Fibroblast of the aortic adventitia (primary cell): ENCODE measurements around the gene CUL1. TPM values are rescaled to one million over a fixed set of nuclear protein-coding genes. Genes with fewer than 3 reads are reported as not detected.
A peak's percentile ranks its signal among the peaks of the same experiment; 100 is the strongest.

Source experiments
- DNase-seq: peaks from one replicate; pipeline ENCODE4 v3.0.0-alpha.2; 2010; ENCODE audit warnings: low read depth
- H3K4me3 ChIP-seq: 2 replicates; pipeline ENCODE4 v1.5.1; 2011; ENCODE audit warnings: low read depth, mild to moderate bottlenecking, control low read depth, low read length, moderate library complexity
- total RNA-seq: library from RNA; depleted of rRNA; stranded (reverse); fragments of >200 nt; gene quantifications from 2 replicates; pipeline ENCODE4 v1.2.3, GENCODE V29; 2012; ENCODE audit warnings: low replicate concordance
- TF ChIP-seq, protein P1 (sequence below): IDR thresholded peaks from 2 replicates; pipeline ENCODE4 v1.5.1; 2011; ENCODE audit warnings: mild to moderate bottlenecking, low read length, control low read depth, inconsistent platforms; ENCODE audit not compliant: insufficient read depth

The CUL1 gene
- total RNA-seq, 1 donor = 49.0 TPM

DNA sequence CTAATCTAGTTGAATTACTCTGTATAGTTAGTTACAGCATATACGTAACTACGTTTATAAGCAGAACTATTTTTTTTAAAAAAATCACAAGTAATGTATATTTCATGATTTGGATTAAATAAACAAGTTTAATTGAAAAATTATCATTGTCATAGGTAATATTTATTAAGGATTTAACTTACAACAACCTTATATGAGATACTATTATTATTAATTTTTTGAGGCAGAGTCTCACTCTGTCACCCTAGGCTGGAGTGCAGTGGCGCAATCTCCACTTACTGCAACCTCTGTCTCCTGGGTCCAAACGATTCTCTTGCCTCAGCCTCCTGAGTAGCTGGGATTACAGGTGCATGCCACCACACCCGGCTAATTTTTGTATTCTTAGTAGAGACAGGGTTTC lies 4.1 kb upstream of the CUL1 start:
- no peak for DNase-seq
- TF ChIP-seq, protein P1, sequence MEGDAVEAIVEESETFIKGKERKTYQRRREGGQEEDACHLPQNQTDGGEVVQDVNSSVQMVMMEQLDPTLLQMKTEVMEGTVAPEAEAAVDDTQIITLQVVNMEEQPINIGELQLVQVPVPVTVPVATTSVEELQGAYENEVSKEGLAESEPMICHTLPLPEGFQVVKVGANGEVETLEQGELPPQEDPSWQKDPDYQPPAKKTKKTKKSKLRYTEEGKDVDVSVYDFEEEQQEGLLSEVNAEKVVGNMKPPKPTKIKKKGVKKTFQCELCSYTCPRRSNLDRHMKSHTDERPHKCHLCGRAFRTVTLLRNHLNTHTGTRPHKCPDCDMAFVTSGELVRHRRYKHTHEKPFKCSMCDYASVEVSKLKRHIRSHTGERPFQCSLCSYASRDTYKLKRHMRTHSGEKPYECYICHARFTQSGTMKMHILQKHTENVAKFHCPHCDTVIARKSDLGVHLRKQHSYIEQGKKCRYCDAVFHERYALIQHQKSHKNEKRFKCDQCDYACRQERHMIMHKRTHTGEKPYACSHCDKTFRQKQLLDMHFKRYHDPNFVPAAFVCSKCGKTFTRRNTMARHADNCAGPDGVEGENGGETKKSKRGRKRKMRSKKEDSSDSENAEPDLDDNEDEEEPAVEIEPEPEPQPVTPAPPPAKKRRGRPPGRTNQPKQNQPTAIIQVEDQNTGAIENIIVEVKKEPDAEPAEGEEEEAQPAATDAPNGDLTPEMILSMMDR = no peak
- H3K4me3 ChIP-seq = no peak overlapping the region

DNA sequence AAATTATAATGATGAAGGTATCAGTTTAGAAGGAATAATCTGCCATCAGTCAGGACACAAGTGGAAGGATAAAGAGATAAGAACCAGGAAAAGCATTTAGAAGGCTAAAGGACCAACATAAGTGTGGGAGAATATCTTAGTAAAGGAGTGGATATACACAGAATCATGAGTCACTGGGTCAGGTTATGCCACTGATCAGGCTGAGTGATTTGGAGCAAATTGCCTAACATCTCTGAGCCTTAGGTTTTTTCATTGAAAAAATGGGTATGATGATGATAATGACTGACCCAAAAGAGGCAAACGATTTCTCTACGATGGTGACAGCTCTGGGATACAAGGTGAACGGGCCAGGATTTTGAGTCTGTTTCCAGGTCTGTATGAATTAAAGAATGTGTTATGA lies 2.8 kb upstream of the CUL1 start:
- TF ChIP-seq, protein P1 = no peak
- no peak overlapping the region for H3K4me3 ChIP-seq
- DNase-seq = no peak

DNA sequence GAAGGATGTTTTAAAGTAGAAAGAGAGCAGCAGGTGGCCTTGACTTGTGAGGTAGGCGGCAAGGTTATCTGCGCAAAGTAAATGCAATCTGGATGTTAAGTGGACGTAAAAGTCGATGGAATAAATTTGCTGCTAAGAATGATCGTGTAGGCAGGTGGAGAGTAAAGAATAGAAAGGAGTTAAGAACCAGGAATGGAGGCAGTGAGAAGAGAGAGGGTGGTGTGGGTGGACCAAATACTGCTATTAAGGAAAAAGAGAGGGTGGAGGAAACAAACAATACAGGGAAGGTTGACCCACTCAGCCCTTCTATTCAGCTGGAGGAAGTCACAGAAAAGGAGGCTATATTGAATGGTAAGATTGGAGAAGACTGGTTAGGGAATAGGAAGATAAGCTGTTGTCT lies 1.9 kb upstream of the CUL1 start:
- TF ChIP-seq, protein P1 = no peak
- no peak for DNase-seq
- H3K4me3 ChIP-seq = no peak overlapping the region

DNA sequence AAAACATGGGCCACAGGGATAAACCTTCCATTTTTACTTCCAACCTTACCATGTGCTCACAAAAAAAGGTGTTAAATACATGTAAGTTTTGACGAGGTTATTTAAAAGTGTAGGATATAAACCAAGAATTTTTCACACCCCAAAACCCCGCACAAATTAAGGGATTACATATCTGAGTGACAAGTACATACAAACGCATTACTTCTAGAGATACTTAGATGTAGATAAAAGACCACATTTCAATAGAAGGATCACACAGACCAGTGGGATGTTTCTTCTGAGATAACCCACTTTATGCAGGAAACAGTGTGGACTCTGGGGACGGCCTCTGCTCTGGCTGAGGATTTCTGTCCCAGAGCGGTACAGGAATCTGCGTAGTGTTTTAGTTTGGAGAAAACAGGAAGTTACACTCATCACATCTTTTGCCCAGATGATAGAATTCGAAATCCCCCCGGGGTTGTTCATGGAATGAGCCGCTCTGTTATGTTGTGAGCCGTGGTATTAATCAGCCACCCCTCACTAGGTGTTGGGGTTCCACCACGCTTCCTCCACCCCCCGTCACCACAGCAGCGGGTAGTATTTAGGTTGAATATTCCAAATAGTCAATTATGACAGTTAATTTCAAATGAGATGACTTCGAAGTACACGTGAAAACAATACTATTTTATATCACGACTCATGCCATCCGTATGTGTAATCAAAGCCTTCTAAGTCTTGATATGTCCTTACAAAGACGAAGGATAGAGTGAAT lies 1.3 kb upstream of the CUL1 start:
- TF ChIP-seq, protein P1 = no peak
- peak; percentile 33 for DNase-seq
- peak overlapping the region; percentile 76 for H3K4me3 ChIP-seq

DNA sequence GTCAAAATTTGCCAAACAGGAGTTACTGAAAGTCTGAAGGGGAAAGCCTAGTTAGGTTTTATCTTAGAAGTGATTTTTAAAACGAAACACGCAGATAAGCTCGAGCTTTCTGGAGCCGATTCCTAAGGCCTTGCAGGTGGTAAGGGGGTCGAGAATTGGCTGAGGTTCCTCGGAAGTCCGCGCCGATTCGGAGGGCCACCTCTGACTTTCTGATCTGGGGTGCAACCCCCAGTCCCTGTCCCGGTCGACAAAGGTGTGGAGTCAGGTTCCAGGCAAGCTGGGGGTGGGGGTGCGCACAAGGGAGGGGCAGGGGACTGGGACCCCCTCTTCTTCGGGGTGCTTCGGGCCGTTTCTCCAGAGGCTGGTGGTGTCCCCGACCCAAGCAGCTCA lies 701 bp upstream of the CUL1 start:
- no peak for DNase-seq
- TF ChIP-seq, protein P1 = no peak
- H3K4me3 ChIP-seq = peak overlapping the region; percentile 76

DNA sequence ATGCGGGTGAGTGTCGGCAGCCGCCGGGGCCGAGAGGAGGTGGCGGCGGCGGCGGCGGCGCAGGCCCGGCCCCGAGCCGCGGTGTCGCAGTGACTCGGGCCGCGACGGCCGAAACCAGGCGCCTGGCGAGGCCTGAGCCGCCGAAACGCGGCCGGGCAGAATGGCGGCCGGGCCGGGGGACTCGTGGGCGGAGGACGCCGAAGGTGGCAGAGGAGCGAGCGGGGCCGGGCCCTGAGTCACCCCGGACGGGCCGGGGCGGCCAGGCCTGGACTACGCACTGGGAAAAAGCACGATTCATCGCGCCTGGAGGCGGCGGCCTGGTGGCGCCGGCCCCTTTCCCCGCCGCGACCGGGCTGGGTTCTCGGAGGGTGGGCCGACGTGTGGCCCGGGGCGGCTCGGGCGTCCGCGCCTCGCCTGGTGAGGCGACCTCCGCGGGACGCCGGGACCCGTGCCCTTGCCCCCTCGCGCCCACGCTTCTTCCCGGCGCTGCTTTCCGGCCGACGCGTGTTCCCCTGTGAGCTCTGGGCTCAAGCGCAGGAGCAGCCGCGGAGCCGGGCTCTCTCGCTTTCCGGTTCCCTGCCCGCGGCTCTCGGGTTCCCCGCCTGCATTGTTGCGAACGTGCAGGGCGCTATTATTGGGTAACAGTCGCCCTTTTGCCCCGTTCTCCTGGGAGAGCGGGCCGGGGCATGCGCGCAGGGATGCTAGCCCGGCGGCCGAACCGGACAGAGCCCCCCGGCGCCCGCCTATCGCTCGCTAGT lies 500 bp downstream of the CUL1 start:
- TF ChIP-seq, protein P1 = no peak
- peak; percentile 39 for DNase-seq
- peak overlapping the region; percentile 76 for H3K4me3 ChIP-seq
